ENCODE measurements around the gene LMNB1.

DNA sequence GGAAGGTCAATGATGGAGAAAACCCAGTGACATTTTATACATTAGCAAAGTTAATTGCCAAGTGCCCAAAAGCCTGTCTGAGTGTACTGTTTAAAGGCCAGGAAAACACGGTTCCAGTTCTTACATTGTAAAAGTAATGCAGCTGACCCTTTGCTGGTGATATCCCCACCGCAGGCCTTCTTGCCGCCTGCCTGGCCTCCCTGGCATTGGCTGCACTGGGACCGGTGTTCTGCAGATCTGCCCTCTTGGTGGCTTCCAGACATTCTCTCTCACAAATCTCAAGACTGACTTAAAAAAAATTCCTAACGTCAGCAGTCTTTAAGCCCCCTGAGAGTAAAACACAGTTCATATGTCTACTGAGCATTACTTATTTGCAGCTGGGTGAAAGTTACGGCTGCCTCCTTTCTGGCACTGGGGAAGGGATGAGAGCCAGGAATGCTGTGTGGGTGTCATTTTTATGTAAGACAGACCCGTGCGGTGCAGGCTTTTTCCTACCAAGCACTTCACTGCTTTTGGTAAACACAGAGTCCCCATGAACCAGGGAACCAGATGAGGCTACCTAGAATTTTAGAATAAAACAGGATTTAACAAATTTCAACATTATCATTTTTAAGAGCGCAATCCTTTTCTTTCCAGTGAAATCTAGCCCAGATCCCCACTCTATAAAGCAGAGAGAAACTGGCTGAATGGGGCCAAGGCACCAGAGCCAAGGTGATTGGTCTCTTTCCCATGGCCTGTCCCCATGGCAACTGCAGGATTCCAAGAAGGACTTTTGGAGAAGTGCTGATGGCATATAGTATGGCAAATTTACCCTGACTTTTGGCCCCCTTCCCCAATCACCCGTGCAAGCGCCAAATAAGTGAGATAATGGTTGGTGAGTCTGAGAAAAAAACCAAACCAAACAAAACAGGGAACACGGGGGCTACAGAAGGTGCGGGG, 80.8 kb downstream of the LMNB1 start:
- TF ChIP-seq, protein P1, sequence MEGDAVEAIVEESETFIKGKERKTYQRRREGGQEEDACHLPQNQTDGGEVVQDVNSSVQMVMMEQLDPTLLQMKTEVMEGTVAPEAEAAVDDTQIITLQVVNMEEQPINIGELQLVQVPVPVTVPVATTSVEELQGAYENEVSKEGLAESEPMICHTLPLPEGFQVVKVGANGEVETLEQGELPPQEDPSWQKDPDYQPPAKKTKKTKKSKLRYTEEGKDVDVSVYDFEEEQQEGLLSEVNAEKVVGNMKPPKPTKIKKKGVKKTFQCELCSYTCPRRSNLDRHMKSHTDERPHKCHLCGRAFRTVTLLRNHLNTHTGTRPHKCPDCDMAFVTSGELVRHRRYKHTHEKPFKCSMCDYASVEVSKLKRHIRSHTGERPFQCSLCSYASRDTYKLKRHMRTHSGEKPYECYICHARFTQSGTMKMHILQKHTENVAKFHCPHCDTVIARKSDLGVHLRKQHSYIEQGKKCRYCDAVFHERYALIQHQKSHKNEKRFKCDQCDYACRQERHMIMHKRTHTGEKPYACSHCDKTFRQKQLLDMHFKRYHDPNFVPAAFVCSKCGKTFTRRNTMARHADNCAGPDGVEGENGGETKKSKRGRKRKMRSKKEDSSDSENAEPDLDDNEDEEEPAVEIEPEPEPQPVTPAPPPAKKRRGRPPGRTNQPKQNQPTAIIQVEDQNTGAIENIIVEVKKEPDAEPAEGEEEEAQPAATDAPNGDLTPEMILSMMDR (IDR thresholded peaks at IDR 0.05; ENCODE audit: insufficient read depth, low read length, poor library complexity, severe bottlenecking) = no peak
- no peak for TF ChIP-seq EZH2phosphoT487 (conservative IDR thresholded peaks at IDR 0.05; ENCODE audit: low read length)
